H9 (cell line): ENCODE results near the gene WIPF2. TPM values are rescaled to one million over a fixed set of nuclear protein-coding genes. Genes with fewer than 3 reads are reported as not detected.

Source experiments
- DNase-seq: peaks from one replicate; pipeline ENCODE4 v3.0.0-alpha.2; 2017
- H2AFZ ChIP-seq: one replicate; pipeline ENCODE4 v1.6.1; 2013; ENCODE audit warnings: mild to moderate bottlenecking, low read length, control low read depth, moderate library complexity
- H2AK5ac ChIP-seq: 2 replicates; pipeline ENCODE4 v1.6.1; 2013; ENCODE audit warnings: low read length, control low read depth, mixed read lengths; ENCODE audit not compliant: insufficient read length
- H2BK120ac ChIP-seq: one replicate; pipeline ENCODE4 v1.6.1; 2013; ENCODE audit warnings: low read depth, mild to moderate bottlenecking, low read length, control low read depth, inconsistent platforms; ENCODE audit not compliant: poor library complexity, severe bottlenecking
- H2BK12ac ChIP-seq: 2 replicates; pipeline ENCODE4 v1.6.1; 2013; ENCODE audit warnings: low read length, control low read depth, mixed read lengths, low read depth; ENCODE audit not compliant: insufficient read length
- H2BK15ac ChIP-seq: 2 replicates; pipeline ENCODE4 v1.6.1; 2013; ENCODE audit warnings: low read depth, low read length, control low read depth
- H2BK20ac ChIP-seq: one replicate; pipeline ENCODE4 v1.6.1; 2013; ENCODE audit warnings: low read depth, mild to moderate bottlenecking, low read length, control low read depth, inconsistent platforms; ENCODE audit not compliant: poor library complexity, severe bottlenecking
- H2BK5ac ChIP-seq: 2 replicates; pipeline ENCODE4 v1.6.1; 2013; ENCODE audit warnings: low read length, control low read depth, mixed read lengths; ENCODE audit not compliant: insufficient read length
- H3K14ac ChIP-seq: 2 replicates; pipeline ENCODE4 v1.6.1; 2013; ENCODE audit warnings: low read length, control low read depth; ENCODE audit not compliant: insufficient read depth
- H3K18ac ChIP-seq: 2 replicates; pipeline ENCODE4 v1.6.1; 2013; ENCODE audit warnings: low read depth, mild to moderate bottlenecking, mixed read lengths, low read length, control low read depth; ENCODE audit not compliant: insufficient read length
- H3K23ac ChIP-seq: 2 replicates; pipeline ENCODE4 v1.6.1; 2013; ENCODE audit warnings: low read length, control low read depth, mixed read lengths, low read depth; ENCODE audit not compliant: insufficient read length
- H3K23me2 ChIP-seq: 2 replicates; pipeline ENCODE4 v1.6.1; 2013; ENCODE audit warnings: low read depth, mild to moderate bottlenecking, mixed read lengths, low read length, control low read depth; ENCODE audit not compliant: insufficient read length, poor library complexity, severe bottlenecking
- H3K27ac ChIP-seq: 2 replicates; pipeline ENCODE4 v1.5.1; 2013; ENCODE audit warnings: low read length, control low read depth, mixed read lengths, low read depth; ENCODE audit not compliant: insufficient read length
- H3K27me3 ChIP-seq: 2 replicates; pipeline ENCODE4 v1.6.1; 2013; ENCODE audit warnings: low read length, control low read depth, inconsistent platforms; ENCODE audit not compliant: insufficient read depth
- H3K4ac ChIP-seq: 2 replicates; pipeline ENCODE4 v1.6.1; 2013; ENCODE audit warnings: low read depth, mild to moderate bottlenecking, control low read depth, inconsistent platforms, low read length, moderate library complexity
- H3K4me1 ChIP-seq: 2 replicates; pipeline ENCODE4 v1.6.1; 2013; ENCODE audit warnings: low read length, control low read depth, inconsistent platforms; ENCODE audit not compliant: insufficient read depth
- H3K4me2 ChIP-seq: 2 replicates; pipeline ENCODE4 v1.6.1; 2013; ENCODE audit warnings: low read length, control low read depth, mixed read lengths; ENCODE audit not compliant: insufficient read length, insufficient read depth
- H3K56ac ChIP-seq: 2 replicates; pipeline ENCODE4 v1.6.1; 2013; ENCODE audit warnings: low read depth, mild to moderate bottlenecking, mixed read lengths, low read length, control low read depth; ENCODE audit not compliant: insufficient read length
- H3K79me1 ChIP-seq: 2 replicates; pipeline ENCODE4 v1.6.1; 2013; ENCODE audit warnings: low read depth, mild to moderate bottlenecking, moderate library complexity, low read length, control low read depth, inconsistent platforms; ENCODE audit not compliant: insufficient read depth, poor library complexity, severe bottlenecking
- H3K79me2 ChIP-seq: 2 replicates; pipeline ENCODE4 v1.6.1; 2013; ENCODE audit warnings: low read length, control low read depth, inconsistent platforms; ENCODE audit not compliant: insufficient read depth
- H3K9ac ChIP-seq: 2 replicates; pipeline ENCODE4 v1.6.1; 2013; ENCODE audit warnings: low read length, control low read depth, mixed read lengths; ENCODE audit not compliant: insufficient read length; ENCODE audit errors: extremely low read depth
- H3K9me3 ChIP-seq: one replicate; pipeline ENCODE4 v1.6.1; 2013; ENCODE audit warnings: low read depth, low read length, inconsistent platforms; ENCODE audit not compliant: control insufficient read depth
- H3T11ph ChIP-seq: one replicate; pipeline ENCODE4 v1.6.1; 2013; ENCODE audit warnings: mild to moderate bottlenecking, low read length, control low read depth, inconsistent platforms
- H4K20me1 ChIP-seq: one replicate; pipeline ENCODE4 v1.6.1; 2013; ENCODE audit not compliant: control insufficient read depth, insufficient read length, insufficient read depth
- H4K5ac ChIP-seq: 2 replicates; pipeline ENCODE4 v1.6.1; 2013; ENCODE audit warnings: low read depth, mild to moderate bottlenecking, mixed read lengths, low read length, control low read depth; ENCODE audit not compliant: insufficient read length
- H4K8ac ChIP-seq: replicated peaks from 2 replicates; pipeline ENCODE4 v1.6.1; 2013; ENCODE audit warnings: low read length, control low read depth, mixed read lengths, low read depth; ENCODE audit not compliant: insufficient read length
- H4K91ac ChIP-seq: 2 replicates; pipeline ENCODE4 v1.6.1; 2013; ENCODE audit warnings: low read depth, mild to moderate bottlenecking, moderate library complexity, mixed read lengths, low read length, control low read depth; ENCODE audit not compliant: insufficient read length
- H3K27ac Mint-ChIP-seq, 3 experiments: 2 replicates in 2 of 3; 3 replicates in 1 of 3; pipeline ENCODE4 v1.8.0; 2020 to 2021; ENCODE audit warnings: mixed read lengths in 3 of 3, mild to moderate bottlenecking in 1 of 3, moderate library complexity in 1 of 3
- H3K27me3 Mint-ChIP-seq: 2 replicates; pipeline ENCODE4 v1.8.0; 2021; ENCODE audit warnings: low read depth, mild to moderate bottlenecking, moderate library complexity, mixed read lengths
- H3K36me3 Mint-ChIP-seq, 3 experiments: 2 replicates in 2 of 3; 3 replicates in 1 of 3; pipeline ENCODE4 v1.8.0; 2020 to 2021; ENCODE audit warnings: low read depth in 3 of 3, mixed read lengths in 3 of 3; ENCODE audit not compliant: insufficient read depth in 1 of 3
- H3K4me1 Mint-ChIP-seq, 2 experiments: 2 replicates each; pipeline ENCODE4 v1.8.0; 2020; ENCODE audit warnings: mixed read lengths in 2 of 2
- H3K4me3 Mint-ChIP-seq, 2 experiments: 2 replicates in 1 of 2; 3 replicates in 1 of 2; pipeline ENCODE4 v1.8.0; 2020 to 2021; ENCODE audit warnings: mild to moderate bottlenecking in 2 of 2, mixed read lengths in 2 of 2, moderate library complexity in 1 of 2
- H3K9me3 Mint-ChIP-seq, 2 experiments: 2 replicates in 1 of 2; 3 replicates in 1 of 2; pipeline ENCODE4 v1.8.0; 2020; ENCODE audit warnings: mild to moderate bottlenecking in 2 of 2, mixed read lengths in 2 of 2, moderate library complexity in 1 of 2
- CTCF ChIP-seq: fragments of 200-600 bp; sonication (generic); conservative IDR thresholded peaks from 3 replicates; pipeline ENCODE4 v1.8.0; 2021; ENCODE audit warnings: antibody characterized with exemption, mild to moderate bottlenecking
- WGBS: extraction: QIAGEN DNeasy Blood & Tissue Kit; methylation state at CpG from one replicate; pipeline ENCODE4 v1.1.7; 2013; ENCODE audit warnings: missing lambda C conversion rate, low lambda C conversion rate, mixed read lengths; ENCODE audit not compliant: insufficient read length; ENCODE audit errors: extremely low coverage; 5-methylcytosine and 5-hydroxymethylcytosine counted together
- total RNA-seq: library from RNA; stranded (reverse); gene quantifications from 2 replicates; pipeline ENCODE4 v1.2.1, GENCODE V29; 2021

WIPF2 gene
- total RNA-seq, 1 experiment from 2014 or later: 24.2 TPM

- H3K23ac ChIP-seq: no peak overlapping the region
- peaks cover 5% of the 10 kb centered on the region; the same call in 1 of the 2 replicates for H3K4me1 ChIP-seq
- DNase-seq: no peak
- Mint-ChIP-seq H3K4me3 (no peak overlapping the region), H3K27me3 (no peaks in the 10 kb centered on the region; the same call in 1 of the 2 replicates), H3K27ac (peak overlapping the region in 1 of 3 experiments; percentile 84; a peak in 2 of 7 replicates), H3K36me3 (peaks cover 34 to 60% (median 57%) of the 10 kb centered on the region in 3 experiments), H3K9me3 (no peaks in the 10 kb centered on the region), H3K4me1 (peaks cover 16 to 21% of the 10 kb centered on the region in 2 experiments)
- H3K18ac ChIP-seq: no peak overlapping the region
- H3K27ac ChIP-seq: no peak overlapping the region
- H3K4ac ChIP-seq: no peak overlapping the region
- H3K14ac ChIP-seq: no peak overlapping the region; the same call in 1 of the 2 replicates
- no peak overlapping the region for H3K56ac ChIP-seq
- no peaks in the 10 kb centered on the region for H3K9me3 ChIP-seq
- H4K20me1 ChIP-seq: peaks cover 2% of the 10 kb centered on the region
- H4K8ac ChIP-seq: no peak overlapping the region
- no peak for TF ChIP-seq CTCF
- no peak overlapping the region for H3T11ph ChIP-seq
- H2BK15ac ChIP-seq: no peak overlapping the region
- no peak overlapping the region for H4K91ac ChIP-seq
- no peaks in the 10 kb centered on the region for H3K79me1 ChIP-seq
- no peak overlapping the region for H2BK120ac ChIP-seq
- H4K5ac ChIP-seq: no peak overlapping the region
- no peaks in the 10 kb centered on the region; the same call in 1 of the 2 replicates for H3K27me3 ChIP-seq
- H2AK5ac ChIP-seq: no peak overlapping the region
- no CpG with 5 or more reads among the region's 1 CpG for WGBS
- no peak overlapping the region for H3K9ac ChIP-seq
- no peak overlapping the region for H2BK5ac ChIP-seq
- no peak overlapping the region for H3K4me2 ChIP-seq
- no peaks in the 10 kb centered on the region for H3K79me2 ChIP-seq
- H2AFZ ChIP-seq: no peak overlapping the region
- H2BK12ac ChIP-seq: no peak overlapping the region
- no peaks in the 10 kb centered on the region for H3K23me2 ChIP-seq
- no peak overlapping the region for H2BK20ac ChIP-seq
These were observed 44.6 kb upstream of the WIPF2 start for GRCh38 chr17:40174514-40174913.
